ENCODE results near the gene CA11.

The CA11 gene

DNA sequence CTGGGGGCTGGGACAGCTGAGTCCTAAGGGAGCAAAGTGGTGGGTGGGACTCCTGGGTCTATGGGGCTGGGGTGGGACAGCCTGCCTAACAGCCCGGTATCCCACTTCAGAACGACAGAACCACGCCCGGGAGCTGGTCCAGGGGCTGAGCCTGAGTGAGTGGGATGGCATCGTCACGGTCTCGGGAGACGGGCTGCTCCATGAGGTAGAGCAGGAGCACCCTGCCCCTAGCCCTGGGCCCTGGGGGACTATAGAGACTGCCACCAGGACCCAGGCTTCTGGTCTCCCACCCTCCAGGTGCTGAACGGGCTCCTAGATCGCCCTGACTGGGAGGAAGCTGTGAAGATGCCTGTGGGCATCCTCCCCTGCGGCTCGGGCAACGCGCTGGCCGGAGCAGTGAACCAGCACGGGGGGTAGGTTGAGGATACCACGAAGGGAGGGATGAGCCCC, 18.1 kb downstream of the CA11 start:
- no peak for DNase-seq

DNA sequence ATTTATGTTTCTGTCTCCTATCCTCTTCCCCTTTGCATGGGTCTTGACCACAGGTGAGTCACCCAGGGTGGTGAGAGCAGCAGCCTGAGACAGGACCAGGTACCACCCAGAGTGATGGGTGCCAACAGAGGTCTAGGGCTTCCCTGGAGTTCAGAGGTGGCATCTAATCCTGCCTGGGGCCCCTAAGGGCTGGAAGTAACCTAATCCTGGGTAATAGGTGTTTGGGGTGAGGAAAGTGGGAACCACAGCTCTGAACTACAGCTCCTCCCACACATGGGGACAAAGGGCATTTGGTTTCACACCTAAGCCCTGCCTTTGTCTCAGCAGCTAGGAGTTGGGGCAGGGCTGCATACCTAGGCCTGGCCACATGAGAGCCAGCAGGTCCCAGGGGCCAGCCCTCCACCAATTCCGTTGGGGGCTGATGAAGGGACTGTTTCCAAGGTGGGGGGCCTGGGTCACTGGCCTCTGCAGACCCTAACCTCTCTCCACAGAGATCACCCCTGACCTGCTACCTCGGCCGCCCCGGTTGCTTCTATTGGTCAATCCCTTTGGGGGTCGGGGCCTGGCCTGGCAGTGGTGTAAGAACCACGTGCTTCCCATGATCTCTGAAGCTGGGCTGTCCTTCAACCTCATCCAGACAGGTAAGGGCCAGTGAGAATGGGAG, 18.7 kb downstream of the CA11 start:
- DNase-seq, result no peak

DNA sequence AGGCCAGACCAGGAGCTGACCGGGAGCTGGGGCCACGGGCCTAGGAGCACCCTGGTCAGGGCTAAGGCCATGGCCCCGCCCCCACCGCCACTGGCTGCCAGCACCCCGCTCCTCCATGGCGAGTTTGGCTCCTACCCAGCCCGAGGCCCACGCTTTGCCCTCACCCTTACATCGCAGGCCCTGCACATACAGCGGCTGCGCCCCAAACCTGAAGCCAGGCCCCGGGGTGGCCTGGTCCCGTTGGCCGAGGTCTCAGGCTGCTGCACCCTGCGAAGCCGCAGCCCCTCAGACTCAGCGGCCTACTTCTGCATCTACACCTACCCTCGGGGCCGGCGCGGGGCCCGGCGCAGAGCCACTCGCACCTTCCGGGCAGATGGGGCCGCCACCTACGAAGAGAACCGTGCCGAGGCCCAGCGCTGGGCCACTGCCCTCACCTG, 20.1 kb downstream of the CA11 start:
- DNase-seq, result no peak

DNA sequence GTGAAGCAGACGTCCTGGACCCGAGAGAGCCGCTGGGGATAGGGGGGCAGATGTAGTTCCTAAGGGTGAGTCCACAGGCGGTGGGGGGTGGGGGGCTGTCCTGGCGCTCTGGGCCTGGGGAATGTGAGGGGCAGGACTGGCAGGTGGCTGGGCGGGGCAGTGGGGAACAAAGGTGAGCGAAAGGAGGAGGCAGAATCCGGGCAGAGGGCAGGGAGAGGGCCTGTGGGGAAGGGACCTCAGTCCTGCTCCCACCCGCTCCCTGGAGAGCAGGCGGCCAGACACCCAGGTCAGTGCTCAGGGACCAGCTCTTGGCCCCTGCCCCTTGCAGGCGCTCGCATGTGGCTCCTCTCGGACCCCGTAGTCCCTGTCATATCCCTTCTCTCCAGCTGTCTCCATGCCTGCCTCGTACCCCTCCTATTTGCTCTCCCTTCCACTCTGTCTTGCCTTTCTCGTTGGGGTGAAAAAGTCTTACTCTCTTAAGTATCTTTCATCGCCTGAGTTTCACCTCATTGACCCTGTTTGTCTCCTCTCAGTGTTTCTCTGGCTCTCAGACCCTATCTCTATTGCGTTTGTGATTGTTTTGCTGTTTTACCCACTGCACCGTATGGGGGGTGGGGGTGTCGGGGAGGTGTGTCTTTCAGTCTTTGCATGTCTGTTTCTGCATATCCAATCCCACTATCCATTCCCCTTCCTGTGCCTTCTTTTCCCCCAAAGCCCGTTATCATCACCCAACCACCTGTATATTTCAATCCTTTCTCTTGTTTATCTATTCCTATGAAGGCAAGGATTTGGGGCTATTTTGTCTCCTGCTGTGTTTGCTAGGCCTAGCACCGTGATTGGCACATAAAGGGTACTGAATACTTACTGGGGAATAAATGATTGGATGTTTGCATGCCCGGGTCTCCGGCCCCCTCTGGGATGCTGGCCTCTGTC, 20.9 kb downstream of the CA11 start:
- DNase-seq, result no peak

DNA sequence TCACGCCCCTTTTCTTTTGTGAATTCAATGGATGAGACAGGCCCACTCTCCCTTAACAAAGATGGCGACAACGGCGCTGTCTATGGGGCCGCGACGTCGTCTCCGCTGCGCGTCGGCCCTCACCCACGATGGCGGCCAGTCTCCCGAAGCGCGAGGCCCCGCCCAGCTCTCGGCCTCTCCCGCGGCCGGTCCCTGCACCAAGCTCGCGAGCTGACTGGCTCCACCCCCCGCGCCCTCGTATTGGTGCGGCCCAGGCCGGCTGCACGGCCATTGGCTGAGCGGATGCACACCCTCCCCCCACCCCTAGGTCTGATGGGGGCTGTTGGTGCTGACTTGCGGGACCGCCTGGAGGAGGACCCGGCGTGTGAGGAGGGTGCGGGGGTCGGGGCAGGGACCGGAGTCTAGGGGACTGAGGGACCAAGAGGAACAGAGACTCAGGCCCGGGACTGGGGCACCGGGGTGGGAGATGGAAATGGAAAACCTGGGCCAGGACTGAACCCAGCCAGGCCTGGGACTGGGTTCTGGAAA, 21.9 kb downstream of the CA11 start:
- DNase-seq, result peak; percentile 98

DNA sequence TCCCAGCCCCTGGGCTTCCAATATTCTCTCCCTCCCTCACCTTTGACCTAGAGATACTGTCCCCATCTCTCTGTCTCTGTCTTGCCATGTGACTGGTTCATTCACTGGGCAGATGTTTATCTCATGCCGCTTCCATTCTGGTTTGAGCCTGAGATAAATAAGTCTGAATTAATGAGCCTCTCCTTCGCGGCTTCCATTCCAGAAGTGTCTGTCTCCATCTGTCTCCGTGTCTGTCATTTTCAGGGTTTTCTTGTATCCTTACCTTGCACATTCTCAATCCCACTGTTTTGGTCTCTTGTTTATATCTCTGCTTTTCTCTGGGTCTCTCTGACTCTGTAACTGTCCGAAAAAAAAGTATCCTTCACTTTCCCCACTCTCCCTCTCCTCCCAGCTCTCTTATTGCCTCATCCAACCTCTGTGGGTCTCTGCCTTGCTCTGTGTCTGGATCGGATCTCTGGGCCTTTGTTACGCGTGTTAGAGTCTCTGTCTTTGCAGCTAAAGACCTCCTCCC, 22.4 kb downstream of the CA11 start:
- DNase-seq, result no peak

DNA sequence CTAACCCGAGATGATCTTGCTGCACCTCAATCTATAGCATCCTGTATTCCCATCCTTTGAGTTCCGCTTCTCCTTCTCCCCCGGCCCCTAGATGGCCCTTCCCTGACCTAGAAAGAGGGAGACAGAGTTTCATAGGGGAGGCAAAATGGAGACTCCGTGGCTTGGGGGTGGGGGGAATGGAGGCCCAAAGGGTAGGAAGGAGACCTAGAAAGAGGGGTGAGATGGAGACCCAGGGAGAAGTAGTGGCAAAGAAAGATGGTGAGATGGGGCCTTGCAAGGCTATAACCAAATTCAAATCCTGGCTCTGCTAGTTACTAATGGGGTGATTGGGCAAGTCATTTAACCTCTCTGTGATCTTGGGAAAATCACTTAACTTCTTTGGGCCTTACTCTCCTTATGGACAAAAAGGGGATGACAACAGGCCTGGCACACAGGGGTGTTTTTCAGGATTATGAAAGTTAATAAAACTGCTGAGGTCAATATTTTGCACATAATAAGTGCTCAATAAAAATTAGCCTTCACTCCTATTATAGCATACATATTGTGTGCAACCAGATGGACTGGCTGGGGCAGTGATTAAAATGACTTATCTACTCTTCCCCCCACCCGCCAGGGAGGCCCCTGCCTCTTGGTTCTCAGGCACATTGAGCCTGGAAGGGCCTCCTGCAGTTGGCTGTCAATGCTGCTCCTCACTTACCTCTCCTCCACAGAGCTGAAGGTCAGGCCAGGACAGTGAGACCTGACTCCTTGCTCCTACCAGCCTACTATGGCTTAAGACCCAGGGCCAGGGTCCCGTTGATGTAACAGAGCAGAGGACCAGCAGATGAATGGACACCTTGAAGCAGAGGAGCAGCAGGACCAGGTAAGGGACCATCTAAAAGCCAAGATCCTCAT, 26.0 kb downstream of the CA11 start:
- DNase-seq, result no peak

DNA sequence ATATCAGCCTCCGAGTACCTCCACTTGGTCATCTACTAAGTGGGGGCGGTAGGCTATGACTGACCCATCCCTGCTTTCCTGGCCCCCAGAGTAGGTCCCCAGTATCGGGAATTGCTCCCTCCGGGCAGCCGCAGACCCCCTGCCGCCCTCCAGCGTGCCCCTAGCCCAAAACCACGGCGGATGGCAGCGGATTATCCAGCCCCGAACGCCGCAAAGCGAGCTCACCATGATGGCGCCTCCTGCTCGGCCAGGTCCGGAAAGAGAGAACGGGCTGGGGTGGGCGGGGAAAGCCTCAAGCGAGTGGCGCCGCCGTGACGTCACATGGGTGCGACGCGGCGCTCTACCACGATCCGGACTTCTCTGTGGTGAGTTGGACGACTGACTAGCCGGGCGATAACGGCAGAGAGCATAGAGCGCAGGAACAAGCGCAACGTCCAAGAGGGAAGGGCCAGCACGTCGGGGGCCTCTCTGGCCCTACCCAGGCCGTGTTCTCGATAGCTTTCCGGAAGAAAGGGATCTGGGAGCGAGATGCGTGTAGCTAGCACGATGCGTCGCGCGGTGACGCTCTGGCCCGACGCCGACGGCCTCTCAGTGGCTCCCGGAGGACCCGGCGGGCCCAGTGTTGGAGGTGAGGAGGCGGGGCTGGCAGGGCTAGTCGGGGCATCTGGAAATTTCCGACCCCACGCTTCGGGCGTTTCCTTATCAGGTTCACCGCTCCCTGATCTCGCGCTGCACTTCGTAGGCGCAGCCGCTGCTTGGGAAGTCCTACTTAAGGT, 26.9 kb downstream of the CA11 start, which contains the start of the genes RPL18 and SPHK2:
RPL18 (minus strand) TSS at position 263 of the 776 bp plus-strand sequence; CDS start at position 228, 35 bp downstream.
SPHK2 (plus strand) TSS at position 591 of the 776 bp plus-strand sequence. CDS start 1,009 bp downstream, outside the sequence.
- peak; percentile 100 for DNase-seq

DNA sequence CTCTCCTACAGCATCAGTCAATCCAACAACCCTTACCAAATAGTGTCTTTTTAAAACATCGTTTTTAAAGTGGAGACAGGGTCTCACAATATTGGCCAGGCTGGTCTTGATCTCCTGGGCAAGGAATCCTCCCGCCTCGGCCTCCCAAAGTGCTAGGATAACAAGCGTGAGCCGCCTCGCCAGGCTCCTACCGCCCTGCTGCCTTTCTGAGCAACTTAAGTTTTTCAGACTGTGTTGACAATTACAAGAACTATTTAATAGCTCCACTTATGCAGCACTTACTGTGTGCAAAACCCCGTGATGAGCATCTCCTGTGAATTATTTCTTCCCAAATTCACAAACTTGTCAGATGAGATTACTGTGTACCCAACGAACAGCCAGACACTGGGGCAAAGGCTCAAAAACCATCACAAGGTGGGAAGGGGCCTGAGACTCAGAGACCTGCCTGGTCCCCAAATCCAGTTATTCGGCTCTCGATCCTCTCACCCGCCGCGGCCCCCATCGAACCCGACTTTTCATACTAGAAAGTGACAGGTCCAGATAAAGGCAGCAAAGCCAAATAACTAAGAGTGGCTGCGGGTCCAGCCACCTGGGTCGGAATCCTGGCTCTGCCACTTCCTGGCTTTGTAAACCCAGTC, 27.6 kb downstream of the CA11 start:
- DNase-seq, result no peak

DNA sequence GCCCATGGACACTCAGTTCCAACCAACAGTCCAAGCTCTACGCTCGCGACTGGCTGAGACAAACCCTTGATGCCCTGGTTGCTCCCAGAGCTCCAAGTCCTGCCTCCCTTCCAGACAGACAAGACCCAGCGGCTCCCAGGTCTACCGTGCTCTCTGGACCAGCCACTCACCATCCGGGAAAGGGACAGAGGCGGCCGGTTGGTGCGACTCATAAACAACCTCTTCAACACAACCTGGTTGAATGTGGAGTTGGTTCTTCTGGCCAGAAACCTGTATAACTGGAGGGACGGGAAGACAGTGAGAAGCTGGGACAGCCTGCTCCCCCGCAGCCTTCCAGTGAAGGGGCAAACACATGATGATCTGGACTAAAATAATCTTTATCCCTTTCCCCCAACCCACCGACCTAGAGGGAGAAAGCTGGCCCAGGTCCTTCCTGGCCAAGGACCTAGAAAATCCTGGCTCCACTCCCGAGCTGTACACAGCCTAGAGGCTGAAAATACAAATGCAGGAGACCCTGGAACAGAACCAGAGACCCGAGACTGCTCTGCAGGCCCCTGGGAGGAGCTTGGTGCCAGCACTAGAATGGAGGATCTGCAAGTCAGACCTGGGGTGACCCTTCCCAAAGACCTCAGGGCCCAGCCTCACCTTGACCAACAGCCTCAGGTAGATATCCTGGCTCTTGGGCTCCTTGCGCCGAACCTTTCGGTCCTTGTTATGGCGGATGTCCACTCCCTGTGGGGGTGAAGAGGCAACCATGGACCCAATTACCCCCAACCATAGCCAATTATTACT, 28.6 kb downstream of the CA11 start:
- DNase-seq, result no peak

DNA sequence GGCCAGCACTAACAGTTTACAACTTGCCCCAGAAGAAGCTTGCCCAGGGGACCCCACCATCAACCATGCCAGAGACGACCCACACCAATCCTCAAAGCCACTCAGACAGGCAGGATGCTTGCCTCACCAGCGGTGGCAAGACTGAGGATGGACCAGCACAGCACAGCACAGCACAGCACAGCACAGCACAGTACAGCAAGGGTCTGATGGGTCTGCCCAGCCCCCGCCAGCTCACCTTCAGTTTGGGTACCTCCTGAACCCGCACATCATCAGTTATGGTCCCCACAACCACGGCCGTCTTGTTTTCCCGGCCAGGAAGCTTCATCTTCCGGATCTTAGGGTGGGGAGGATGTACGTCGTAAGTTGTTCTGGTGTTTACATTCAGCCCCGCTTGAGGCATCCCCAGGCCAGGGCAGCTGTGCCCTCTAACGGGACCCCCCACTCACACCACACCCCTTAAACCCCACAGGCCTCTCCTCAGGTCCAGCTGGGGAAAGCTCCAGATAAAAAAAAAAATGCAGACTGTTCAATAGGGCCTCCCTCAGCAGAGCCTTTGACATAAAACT, 29.4 kb downstream of the CA11 start:
- DNase-seq, result no peak

DNA sequence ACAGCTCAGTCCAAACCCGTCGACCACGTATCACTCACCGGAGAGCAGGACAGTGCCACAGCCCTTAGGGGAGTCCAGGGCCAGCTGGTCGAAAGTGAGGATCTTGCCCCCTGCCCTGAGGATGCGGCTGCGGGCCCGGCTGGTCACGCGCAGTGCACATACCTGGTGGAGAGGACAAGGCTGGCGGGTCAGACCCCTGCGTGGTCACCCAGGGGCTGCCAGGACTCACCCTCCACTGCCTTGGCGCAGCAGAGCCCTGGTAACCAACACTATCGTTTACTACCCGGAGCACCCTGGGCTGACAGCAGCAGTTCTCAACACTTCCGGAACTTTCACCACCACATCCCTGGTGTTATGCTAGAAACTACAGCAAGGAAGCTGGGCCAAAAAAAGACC, 29.9 kb downstream of the CA11 start:
- no peak for DNase-seq

DNA sequence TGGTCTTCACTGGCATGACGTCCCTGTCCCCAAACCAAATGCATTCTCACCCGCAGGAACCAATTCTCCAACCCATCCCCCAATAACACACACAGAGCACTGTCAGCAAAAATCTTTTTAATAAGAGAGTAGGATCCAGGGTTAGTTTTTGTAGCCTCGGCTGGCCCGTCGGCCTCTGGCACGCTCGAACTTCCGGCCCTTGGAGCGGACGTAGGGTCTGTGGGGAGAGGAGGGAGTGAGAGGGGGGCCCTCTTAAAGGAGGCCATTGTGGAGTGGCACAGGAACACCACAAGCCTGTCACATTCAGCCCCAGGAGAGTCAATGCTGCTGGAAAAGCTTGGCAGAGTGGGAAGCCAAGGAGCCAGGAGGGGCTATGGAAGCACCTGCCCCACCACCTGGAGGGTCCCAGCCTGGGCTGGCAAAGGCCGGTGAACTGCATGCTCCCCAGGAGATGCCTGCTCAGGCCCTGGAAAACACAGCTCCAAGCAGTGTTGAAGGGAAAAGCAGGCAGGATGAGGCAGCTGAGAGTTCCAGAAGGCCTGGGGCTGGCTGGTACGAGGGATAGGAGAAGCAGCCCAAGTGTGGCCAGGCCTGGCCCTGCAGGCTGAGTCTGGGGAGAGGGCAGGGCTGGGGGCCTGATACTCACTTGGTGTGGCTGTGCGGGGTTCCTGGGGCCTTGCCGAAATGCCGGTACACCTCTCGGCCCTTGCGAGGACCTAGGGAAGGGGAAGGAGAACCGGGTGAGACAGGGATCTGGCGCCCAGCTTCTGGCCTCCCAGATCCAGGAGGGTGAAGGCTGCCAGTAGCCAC, 30.6 kb downstream of the CA11 start:
- DNase-seq, result no peak

DNA sequence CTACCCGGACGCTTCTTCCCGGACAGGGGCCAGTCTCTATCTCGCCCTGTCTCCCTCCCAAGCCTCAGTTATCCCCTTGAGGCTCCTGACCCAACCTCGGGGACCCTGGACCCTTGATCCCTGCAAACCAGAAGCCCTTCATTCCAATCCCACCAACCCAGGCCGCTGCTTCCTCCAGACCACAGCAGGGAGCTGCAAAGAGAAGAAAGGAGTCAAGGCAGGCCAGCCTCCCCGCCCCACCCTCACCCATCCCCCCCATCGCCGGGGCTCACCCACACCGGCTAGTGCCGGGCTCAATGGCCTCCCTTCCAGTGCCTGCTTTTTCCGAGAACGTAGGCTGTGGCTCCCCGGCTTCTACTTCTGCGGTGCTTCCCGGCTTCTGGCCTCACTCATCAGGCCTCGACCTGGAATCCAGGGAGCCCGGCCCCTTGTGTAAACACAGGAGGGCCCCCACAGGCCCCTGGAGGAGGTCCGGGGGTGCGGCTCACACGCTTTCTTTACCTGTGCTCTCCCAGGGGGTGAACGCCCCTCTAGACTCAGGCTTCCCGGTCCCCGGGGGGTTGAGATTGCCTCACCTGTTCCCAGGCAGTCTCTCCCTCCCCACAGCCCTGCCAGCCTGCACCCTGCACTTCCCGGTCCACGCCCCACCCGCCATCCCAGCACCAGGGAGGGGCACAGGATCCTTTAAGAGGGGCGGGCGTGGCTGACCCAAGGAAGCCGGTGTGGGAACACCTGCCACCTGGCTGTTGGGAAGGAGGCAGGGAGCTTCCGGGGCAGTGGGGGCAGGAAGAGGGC, 31.4 kb downstream of the CA11 start, which contains the start of gene FAM83E:
FAM83E (minus strand) TSS at position 641 of the 795 bp plus-strand sequence. CDS start 1,704 bp downstream, outside the sequence.
- DNase-seq, result no peak

DNA sequence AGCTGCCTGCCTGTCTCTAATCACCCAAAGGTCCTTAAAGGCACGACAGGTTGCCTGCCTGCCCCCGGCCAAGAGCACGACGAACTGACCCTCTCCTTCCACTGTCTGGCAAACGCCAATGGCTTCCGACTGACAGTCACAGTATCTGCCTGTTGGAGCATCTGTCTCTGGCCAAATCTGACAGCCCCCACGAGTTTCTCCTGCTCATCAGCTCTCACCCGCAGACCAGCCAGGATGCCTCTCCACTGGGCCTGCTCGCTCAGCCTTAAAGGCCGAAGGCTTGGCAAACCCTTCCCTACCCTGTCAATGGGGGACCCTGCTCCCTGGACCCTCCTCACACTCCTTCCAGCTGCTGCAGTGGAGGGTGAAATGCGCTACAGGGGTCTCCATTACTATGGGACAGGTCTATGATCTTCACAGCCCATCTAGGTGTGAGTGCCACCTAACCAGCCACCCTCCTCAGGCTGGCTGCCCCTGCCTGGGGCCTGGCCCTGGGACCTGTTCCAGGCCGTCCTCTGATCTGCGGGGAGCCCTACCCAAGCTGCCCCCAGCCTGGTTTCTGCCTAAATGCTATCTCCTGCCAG, 32.0 kb downstream of the CA11 start:
- DNase-seq, result no peak

DNA sequence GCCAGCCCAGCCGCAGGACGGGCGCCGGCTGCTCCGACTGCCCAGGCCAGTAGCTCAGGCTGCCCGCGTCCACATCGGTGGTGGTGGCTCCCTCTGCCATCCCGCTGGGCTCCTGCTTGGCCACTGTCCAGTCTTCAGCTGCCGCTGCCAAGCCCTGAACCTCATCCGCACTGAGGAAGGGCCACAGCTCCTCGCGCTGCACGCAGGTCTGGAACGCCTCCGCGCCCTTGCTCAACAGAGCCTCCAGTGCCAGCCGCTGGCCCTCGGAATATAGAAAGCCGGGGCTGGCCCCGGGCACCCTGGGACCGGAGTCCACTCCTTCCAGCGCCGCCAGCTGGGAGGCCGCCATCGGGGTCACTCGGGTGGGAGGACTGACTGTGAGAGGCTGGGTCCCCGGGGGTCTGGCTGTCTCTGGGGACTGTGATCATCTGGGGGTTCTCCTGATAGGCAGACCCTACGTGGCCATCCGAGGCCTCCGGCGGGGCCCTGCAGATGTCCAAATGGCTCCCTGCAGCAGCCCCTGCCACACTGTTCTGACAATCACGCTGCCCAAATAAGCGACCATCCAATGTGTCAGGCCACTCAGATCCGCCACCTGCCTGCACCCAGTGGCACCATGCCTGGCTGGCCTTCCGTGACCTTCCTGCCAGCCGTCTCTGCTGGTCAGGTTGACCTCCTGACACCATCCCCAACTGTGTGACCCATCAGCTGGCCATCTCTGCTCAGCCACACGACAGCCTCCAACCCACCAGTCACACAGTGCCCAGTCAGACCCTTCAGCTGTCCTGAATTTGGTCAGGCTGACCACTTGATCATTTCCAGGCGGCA, 32.7 kb downstream of the CA11 start:
- no peak for DNase-seq

Data from fibroblast of skin of right quadriceps (primary cell).